Right hindlimb (tissue), 1 donor: Measurements from ENCODE around the gene AARS1.
"Not testable (repeated sequence)": the region's sequence is repeated elsewhere in the genome, so short reads cannot be mapped to it uniquely, and the experiment has no call there.

ENCODE experiments used
- DNase-seq: peaks from one replicate; pipeline ENCODE4 v3.0.0-alpha.2; 2018

AARS1 gene

DNA sequence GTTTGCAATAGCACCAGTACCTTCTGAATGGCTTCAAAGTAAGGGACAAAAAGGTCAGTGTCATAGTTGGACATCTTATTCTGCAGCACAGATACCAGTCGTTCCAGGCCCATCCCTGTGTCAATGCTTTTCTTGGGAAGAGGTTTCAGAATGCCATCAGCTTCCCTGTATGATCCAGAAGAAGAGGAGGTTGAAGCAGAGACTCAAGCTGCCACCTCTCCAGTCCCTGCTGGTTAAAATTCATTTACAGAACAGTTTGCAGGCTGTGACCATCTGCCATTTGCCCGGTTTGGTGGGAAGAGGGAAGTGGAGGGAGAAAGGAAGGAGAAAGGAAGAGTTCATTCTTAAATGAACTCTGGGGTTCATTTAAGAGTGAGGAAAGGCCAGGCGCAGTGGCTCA, 19.1 kb downstream of the AARS1 start:
- DNase-seq: no peak

- no peak for DNase-seq
These were observed 19.8 kb downstream of the AARS1 start for GRCh38 chr16:70269471-70269870.

GRCh38 chr16:70267922-70268321, 21.4 kb downstream of the AARS1 start:
- DNase-seq: not testable (repeated sequence)

- DNase-seq: peak; percentile 29
These were observed 21.8 kb downstream of the AARS1 start for GRCh38 chr16:70267516-70267915.

DNA sequence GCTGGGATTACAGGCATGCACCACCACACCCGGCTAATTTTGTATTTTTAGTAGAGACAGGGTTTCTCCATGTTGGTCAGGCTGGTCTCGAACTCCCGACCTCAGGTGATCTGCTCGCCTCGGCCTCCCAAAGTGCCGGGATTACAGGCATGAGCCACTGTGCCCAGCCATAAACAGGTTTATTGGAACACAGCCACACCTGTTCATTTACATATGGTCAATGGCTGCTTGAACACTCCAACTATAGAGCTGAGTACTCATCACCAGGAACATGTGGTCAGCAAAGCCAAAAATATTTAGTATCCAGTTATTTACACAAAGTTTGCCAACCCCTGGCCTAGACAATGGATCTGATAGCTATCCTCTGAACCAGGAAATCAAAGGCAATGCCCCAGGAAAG, 29.4 kb downstream of the AARS1 start:
- DNase-seq: not testable (repeated sequence)

DNA sequence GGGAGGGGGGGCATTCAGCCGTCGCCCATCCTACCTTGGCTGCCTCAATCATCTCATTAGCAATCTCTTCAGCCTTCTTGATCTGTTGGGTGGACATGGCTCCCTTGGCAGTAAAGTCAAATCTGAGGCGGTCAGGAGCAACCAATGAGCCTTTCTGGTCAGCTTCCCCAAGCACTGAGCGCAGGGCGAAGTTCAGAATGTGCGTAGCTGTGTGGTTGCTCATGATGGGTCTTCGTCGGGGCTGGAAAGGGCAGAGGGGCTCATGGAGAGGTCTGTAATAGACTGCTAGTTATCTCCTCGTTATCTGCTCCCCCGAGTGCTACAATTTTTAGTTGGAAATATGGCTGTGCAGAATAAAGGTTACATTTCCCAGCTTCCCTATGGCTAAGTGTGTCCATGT, 30.4 kb downstream of the AARS1 start:
- DNase-seq: no peak

DNA sequence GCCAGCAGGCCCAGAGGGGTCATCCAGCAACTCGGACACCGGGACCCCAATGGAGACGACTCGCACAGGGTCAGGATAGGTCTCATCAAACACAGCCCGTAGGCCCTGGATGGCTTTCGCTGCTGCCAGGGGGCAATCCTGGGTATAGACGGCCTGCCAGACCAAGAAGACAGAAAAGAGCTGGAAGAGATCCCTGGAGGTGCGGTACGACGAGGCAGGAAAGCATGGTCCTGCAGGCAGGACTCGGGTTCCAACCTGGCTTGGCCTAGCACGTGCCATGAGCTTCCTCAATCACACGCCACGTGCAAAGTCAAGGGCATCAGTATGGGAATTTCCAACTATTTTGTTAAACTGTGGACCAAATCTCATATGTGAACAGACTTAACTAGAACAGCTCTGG, 31.2 kb downstream of the AARS1 start:
- DNase-seq: no peak

- DNase-seq: no peak
These were observed 31.9 kb downstream of the AARS1 start for GRCh38 chr16:70257391-70257790.

- DNase-seq: no peak
These were observed 33.7 kb downstream of the AARS1 start for GRCh38 chr16:70255574-70255973.

GRCh38 chr16:70254965-70255286, 34.4 kb downstream of the AARS1 start:
- DNase-seq: no peak

DNA sequence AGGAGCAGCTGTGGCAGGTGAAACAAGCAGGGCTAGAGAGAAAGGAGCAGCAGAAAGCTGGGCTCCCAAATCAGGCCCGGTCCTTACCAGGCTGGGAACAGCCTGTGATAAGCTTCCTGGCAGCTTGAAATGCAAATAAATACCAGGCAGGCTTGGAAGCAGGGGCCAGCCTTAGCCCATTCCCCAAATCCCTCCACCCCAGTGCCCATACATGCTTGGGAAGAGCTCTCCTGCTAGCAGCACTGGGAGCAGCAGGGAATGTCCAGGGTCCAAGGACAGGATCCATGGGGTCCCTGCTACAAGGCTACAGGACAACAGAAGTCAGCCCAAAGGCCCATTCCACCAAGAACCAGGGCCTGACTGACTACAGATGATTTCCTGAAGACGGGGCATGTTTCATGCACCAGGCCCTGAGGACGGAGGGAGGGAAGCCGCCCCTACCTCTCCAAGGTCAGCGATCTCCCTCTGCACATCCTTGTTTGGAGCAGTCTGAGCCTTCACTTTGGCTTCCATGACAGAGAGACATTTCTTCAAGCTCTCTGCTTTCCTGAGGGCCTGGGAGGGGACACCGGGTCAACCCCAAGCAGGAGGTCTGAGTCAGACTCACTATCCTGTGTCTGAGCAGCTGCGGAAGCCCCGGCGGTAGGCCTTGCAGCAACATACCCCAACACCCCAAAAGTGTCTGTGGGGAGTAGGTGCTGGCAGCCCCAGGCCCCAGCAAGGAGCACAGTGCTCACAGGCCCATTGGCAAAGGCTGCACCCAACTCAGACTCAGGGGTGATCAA, 34.9 kb downstream of the AARS1 start:
- no peak for DNase-seq

GRCh38 chr16:70253291-70254106, 35.8 kb downstream of the AARS1 start:
- no peak for DNase-seq

DNA sequence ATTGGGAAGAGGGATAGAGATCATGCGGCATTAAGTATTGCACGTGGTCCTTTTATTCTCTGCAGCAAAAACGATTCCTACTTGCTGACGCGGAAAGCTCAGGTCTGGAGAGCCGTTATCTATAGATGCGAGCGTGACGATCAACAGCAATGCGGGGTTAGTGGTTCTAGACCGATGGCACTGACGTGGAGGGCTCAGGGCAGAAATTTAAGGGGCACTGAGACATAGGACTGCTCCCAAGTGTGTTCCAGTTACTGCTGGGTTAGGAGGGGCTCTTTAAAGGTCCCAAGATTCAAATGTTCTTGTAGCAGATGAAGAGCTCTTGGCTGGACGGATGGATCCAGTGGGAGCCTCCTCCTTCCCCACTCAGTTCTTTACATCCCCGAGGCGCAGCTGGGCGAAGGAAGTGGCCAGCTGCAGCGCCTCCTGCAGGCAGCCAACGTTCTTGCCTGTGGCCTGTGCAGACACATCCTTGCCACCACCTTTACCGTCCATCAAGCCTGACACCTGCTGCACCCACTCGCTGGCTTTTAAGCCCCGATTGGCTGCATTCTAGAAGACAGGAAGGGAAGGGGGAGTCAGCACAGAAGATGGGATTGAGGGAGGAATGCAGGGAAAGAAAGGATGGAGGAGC, 36.8 kb downstream of the AARS1 start:
- no peak for DNase-seq

- peak; percentile 96 for DNase-seq
These were observed 37.5 kb downstream of the AARS1 start, which contains the start of gene EXOSC6 for GRCh38 chr16:70251629-70252354. TSS of gene EXOSC6 (minus strand) at chr16:70251940. CDS start at chr16:70251900, 40 bp downstream.

DNA sequence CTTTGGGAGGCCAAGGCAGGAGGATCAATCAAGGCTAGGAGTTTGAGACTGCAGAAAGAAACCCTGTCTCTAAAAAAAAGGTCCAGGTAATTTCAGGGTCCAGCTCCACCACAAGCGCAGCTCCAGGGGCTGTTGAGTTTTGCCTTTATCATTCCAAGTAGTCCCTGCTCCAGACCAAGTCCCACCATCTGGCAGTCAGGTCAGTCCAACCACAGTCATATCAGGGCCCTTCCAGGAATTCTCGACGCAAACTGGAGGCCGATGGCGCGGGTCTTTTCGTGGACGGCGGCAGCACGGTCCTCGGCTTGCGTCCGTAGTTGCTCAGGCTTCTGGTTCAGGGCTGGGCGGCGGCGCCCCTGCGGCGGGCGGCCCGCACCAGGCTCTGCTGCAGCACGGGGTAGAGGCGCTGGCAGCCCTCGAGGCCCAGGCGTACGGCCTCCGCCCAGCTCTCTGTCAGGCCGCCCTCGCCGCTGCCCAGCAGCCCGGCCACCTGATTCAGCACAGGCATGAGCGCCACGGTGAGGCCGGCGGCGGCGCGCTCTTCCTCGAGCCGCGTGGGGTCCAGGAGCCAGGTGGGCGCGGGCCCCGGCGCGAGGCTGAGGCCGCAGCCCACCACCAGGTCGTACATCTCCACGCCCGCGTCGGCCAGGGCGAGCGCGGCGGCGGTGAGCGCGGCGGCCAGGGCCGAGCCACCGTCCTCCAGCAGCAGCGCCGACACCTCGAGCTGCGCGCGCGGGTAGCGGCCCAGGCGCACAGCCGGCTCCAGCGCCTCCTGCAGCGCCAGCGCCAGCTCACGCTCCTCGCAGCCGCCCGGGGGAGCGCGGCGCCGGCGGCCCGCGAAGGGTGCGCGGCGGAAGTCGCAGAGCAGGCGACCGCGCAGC, 38.3 kb downstream of the AARS1 start:
- DNase-seq: peak; percentile 42

GRCh38 chr16:70249697-70250096, 39.6 kb downstream of the AARS1 start:
- not testable (repeated sequence) for DNase-seq

- DNase-seq: not testable (repeated sequence)
These were observed 50.5 kb downstream of the AARS1 start for GRCh38 chr16:70238773-70239172.

GRCh38 chr16:70231831-70232230, 57.5 kb downstream of the AARS1 start:
- not testable (repeated sequence) for DNase-seq

DNA sequence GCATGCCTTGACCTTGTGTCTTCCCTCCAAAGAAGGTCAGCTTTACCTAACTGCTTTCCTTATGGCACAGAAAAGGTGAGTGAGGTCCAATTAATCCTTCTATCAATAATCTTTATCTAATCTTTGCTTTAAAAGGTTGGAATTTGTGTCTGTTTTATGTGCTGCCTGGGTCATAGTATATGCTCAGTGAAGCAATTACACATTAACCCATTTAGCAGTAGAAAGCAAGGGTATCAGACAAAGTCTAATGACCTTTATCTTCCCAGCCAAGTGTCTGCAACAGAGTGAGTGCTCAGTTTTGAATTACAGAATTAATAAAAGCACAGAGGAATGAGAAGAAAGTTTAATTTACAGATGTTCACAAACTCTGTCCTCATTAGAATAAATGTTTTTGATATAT, 63.3 kb downstream of the AARS1 start:
- not testable (repeated sequence) for DNase-seq

DNA sequence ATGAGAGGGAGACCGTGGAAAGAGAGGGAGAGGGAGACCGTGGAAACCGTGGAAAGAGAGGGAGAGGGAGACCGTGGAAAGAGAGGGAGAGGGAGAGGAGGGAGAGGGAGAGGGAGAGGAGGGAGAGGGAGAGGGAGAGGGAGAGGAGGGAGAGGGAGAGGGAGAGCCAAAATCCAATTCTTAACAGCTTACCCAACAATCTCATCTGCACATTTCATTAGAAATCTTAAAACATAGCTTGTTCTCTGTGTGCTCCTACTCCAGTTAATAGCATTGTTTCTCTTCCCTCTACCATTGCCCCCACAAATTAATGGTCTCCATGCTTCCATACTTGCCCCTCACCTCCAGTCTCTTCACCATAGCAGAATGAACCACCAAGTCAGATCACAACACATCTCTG, 63.9 kb downstream of the AARS1 start:
- not testable (repeated sequence) for DNase-seq

DNA sequence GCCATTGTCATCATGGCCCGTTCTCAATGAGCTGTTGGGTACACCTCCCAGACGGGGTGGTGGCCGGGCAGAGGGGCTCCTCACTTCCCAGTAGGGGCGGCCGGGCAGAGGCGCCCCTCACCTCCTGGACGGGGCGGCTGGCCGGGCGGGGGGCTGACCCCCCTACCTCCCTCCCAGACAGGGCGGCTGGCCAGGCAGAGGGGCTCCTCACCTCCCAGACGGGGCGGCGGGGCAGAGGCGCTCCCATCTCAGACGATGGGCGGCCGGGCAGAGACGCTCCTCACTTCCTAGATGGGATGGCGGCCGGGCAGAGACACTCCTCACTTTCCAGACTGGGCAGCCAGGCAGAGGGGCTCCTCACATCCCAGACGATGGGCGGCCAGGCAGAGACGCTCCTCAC, 64.7 kb downstream of the AARS1 start:
- not testable (repeated sequence) for DNase-seq

- DNase-seq: not testable (repeated sequence)
These were observed 65.3 kb downstream of the AARS1 start for GRCh38 chr16:70223971-70224513.
